HepG2 (cell line): ENCODE results near the gene ZNF30. TPM values are rescaled to one million over a fixed set of nuclear protein-coding genes. Genes with fewer than 3 reads are reported as not detected.

Experiments used
- ARID2 ChIP-seq: sonication (generic); formaldehyde crosslinking; IDR thresholded peaks from 2 replicates; pipeline ENCODE4 v1.8.1; 2022; ENCODE audit warnings: mild to moderate bottlenecking, missing genetic modification reagents, borderline replicate concordance
- ARNTL ChIP-seq: sonication (generic); formaldehyde crosslinking; IDR thresholded peaks from 2 replicates; pipeline ENCODE4 v1.4.0; 2020; ENCODE audit warnings: mild to moderate bottlenecking, missing genetic modification reagents
- ATAD3A ChIP-seq: sonication (generic); formaldehyde crosslinking; IDR thresholded peaks from 2 replicates; pipeline ENCODE4 v1.4.0; 2020; ENCODE audit warnings: missing genetic modification reagents
- GFI1 ChIP-seq: sonication (generic); formaldehyde crosslinking; IDR thresholded peaks from 2 replicates; pipeline ENCODE4 v1.5.0; 2020; ENCODE audit warnings: missing genetic modification reagents, mild to moderate bottlenecking, borderline replicate concordance
- IRX3 ChIP-seq: sonication (generic); formaldehyde crosslinking; IDR thresholded peaks from 2 replicates; pipeline ENCODE4 v1.8.1; 2023; ENCODE audit warnings: mild to moderate bottlenecking, low read depth, missing genetic modification reagents, borderline replicate concordance
- KLF6 ChIP-seq: IDR thresholded peaks from 2 replicates; pipeline ENCODE4 v1.8.0; 2016; ENCODE audit warnings: missing biosample characterization, missing genetic modification reagents
- MIER2 ChIP-seq: IDR thresholded peaks from 2 replicates; pipeline ENCODE4 v1.6.1; 2016; ENCODE audit warnings: missing biosample characterization, missing genetic modification reagents
- MLLT10 ChIP-seq: sonication (generic); formaldehyde crosslinking; IDR thresholded peaks from 2 replicates; pipeline ENCODE4 v1.4.0; 2020; ENCODE audit warnings: missing genetic modification reagents
- NR0B2 ChIP-seq: sonication (generic); formaldehyde crosslinking; IDR thresholded peaks from 2 replicates; pipeline ENCODE4 v1.4.0; 2020; ENCODE audit warnings: mild to moderate bottlenecking, missing genetic modification reagents
- PRDM4 ChIP-seq: sonication (generic); formaldehyde crosslinking; IDR thresholded peaks from 2 replicates; pipeline ENCODE4 v1.9.0; 2021; ENCODE audit warnings: missing genetic modification reagents, borderline replicate concordance
- PTBP1 ChIP-seq: fragments of 200-400 bp; formaldehyde crosslinking; IDR thresholded peaks from 2 replicates; pipeline ENCODE4 v1.6.1; 2018; ENCODE audit warnings: low read length, low read depth; ENCODE audit not compliant: poor library complexity, severe bottlenecking
- RBM22 ChIP-seq: fragments of 200-400 bp; formaldehyde crosslinking; optimal IDR thresholded peaks from 2 replicates; pipeline ENCODE3; 2017; ENCODE audit warnings: mild to moderate bottlenecking, low read length, moderate library complexity
- SCMH1 ChIP-seq: sonication (generic); formaldehyde crosslinking; IDR thresholded peaks from 2 replicates; pipeline ENCODE4 v1.9.0; 2021; ENCODE audit warnings: missing genetic modification reagents, mild to moderate bottlenecking, borderline replicate concordance
- WIZ ChIP-seq: sonication (generic); formaldehyde crosslinking; IDR thresholded peaks from 2 replicates; pipeline ENCODE4 v1.5.1; 2020; ENCODE audit warnings: mild to moderate bottlenecking, missing genetic modification reagents
- ZFP36 ChIP-seq: fragments of 150-350 bp; IDR thresholded peaks from 2 replicates; pipeline ENCODE4 v1.6.1; 2018; ENCODE audit warnings: borderline replicate concordance, low read length, low read depth; ENCODE audit not compliant: partially characterized antibody
- ZNF224 ChIP-seq: sonication (generic); formaldehyde crosslinking; IDR thresholded peaks from 2 replicates; pipeline ENCODE4 v1.5.0; 2020; ENCODE audit warnings: mild to moderate bottlenecking, missing genetic modification reagents
- ZNF329 ChIP-seq: sonication (generic); formaldehyde crosslinking; IDR thresholded peaks from 2 replicates; pipeline ENCODE4 v1.9.0; 2021; ENCODE audit warnings: low read depth, mild to moderate bottlenecking, missing genetic modification reagents
- polyA plus RNA-seq, 8 experiments: library from polyadenylated mRNA; depleted of rRNA in 3 of 8; stranded (reverse) in 7 of 8; unstranded in 1 of 8; fragments of >200 nt; fragmentation: Illumina TruSeq in 4 of 8; extraction: Trizol in 4 of 8; gene quantifications; 2 replicates each; pipeline versions ENCODE4 v1.2.1 to v1.2.3, GENCODE V29; 2011 to 2016; ENCODE audit warnings: low read depth in 4 of 8, missing spikeins in 1 of 8, mixed read lengths in 1 of 8; ENCODE audit not compliant: insufficient read depth in 1 of 8
- total RNA-seq, 5 experiments: library from RNA; depleted of rRNA; stranded (reverse); fragments of >200 nt; fragmentation: Illumina TruSeq; extraction: Trizol; gene quantifications; 2 replicates each; pipeline ENCODE4 v1.2.3, GENCODE V29; 2016; ENCODE audit warnings: low read depth in 1 of 5
- TF ChIP-seq, protein P1 (sequence below): IDR thresholded peaks from 2 replicates; pipeline ENCODE4 v1.6.1; 2016; ENCODE audit warnings: control low read depth
- TF ChIP-seq, protein P2 (sequence below): sonication (generic); formaldehyde crosslinking; IDR thresholded peaks from 2 replicates; pipeline ENCODE4 v1.8.0; 2023; ENCODE audit warnings: mild to moderate bottlenecking, missing genetic modification reagents
- TF ChIP-seq, protein P3 (sequence below): sonication (generic); formaldehyde crosslinking; IDR thresholded peaks from 2 replicates; pipeline ENCODE4 v1.9.0; 2022; ENCODE audit warnings: low read depth, missing genetic modification reagents
- TF ChIP-seq, protein P4 (sequence below): IDR thresholded peaks from 2 replicates; pipeline ENCODE4 v1.6.1; 2016; ENCODE audit warnings: mild to moderate bottlenecking

ZNF30 gene
- total and polyA plus RNA-seq, 2 of the 13 experiments (the other 11 are each of a cell fraction or from before 2014, with no cell fraction given): 2.3 to 4.4 TPM

DNA sequence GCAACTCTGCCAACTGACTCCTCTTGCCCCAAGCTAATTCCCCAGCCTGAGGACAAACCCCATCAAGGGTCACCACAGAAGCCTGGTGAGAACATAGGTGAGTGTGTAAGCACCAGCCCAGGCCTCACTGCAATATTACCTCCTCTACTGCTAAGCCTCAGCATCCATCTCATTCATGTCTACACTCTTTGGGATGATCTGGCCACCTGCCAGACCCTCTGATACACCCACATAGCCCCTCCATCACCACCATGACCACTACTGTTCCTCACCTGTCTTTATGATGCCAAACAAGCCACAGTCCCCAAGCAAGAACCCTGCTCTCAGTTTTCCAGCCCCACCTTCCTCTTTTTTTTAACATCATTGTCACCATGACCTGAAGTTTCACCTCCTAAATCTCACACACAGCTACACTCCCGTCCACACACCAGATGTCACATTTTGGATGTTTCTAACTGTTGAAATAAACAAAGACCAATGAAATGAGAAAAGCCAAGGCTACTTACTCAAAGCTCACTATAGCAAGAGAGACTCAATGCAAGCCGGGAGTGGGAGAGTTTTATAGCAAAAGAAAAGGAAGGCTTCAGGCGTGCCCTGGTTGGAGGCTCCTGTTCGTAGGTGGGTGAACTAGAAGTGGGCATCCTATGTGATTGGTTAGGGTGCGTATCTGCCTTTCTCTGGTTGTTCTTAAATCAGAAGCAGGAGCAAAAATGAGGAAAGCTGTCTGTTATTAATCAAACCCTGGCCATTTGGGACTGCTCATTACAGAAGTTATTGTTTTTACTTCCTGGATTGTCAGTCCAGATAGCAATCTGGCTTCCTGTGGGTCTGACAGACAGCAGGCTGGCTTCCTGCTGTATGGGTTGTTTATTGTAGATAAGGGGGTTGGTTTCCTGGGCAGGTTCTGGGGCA lies 35.3 kb downstream of the ZNF30 start (continued):
- TF ChIP-seq, protein P1, sequence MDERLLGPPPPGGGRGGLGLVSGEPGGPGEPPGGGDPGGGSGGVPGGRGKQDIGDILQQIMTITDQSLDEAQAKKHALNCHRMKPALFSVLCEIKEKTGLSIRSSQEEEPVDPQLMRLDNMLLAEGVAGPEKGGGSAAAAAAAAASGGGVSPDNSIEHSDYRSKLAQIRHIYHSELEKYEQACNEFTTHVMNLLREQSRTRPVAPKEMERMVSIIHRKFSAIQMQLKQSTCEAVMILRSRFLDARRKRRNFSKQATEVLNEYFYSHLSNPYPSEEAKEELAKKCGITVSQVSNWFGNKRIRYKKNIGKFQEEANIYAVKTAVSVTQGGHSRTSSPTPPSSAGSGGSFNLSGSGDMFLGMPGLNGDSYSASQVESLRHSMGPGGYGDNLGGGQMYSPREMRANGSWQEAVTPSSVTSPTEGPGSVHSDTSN: peak; percentile 48; the same call in 1 of the 2 replicates
- no peak for TF ChIP-seq ATAD3A (CRISPR knock-in tag)
- no peak for TF ChIP-seq ARID2 (CRISPR knock-in tag)
- TF ChIP-seq ZNF224 (CRISPR knock-in tag): no peak
- no peak for TF ChIP-seq SCMH1 (CRISPR knock-in tag)
- no peak for TF ChIP-seq ZFP36
- TF ChIP-seq IRX3 (CRISPR knock-in tag): no peak
- TF ChIP-seq PRDM4: no peak
- no peak for TF ChIP-seq GFI1 (CRISPR knock-in tag)
- TF ChIP-seq ZNF329 (CRISPR knock-in tag): no peak
- TF ChIP-seq, protein P2, sequence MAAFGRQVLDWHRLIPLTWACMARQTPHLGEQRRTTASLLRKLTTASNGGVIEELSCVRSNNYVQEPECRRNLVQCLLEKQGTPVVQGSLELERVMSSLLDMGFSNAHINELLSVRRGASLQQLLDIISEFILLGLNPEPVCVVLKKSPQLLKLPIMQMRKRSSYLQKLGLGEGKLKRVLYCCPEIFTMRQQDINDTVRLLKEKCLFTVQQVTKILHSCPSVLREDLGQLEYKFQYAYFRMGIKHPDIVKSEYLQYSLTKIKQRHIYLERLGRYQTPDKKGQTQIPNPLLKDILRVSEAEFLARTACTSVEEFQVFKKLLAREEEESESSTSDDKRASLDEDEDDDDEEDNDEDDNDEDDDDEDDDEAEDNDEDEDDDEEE (CRISPR knock-in tag): no peak
- TF ChIP-seq RBM22: no peak
- no peak for TF ChIP-seq MIER2 (CRISPR knock-in tag)
- no peak for TF ChIP-seq PTBP1
- no peak for TF ChIP-seq MLLT10 (CRISPR knock-in tag)
- TF ChIP-seq, protein P3, sequence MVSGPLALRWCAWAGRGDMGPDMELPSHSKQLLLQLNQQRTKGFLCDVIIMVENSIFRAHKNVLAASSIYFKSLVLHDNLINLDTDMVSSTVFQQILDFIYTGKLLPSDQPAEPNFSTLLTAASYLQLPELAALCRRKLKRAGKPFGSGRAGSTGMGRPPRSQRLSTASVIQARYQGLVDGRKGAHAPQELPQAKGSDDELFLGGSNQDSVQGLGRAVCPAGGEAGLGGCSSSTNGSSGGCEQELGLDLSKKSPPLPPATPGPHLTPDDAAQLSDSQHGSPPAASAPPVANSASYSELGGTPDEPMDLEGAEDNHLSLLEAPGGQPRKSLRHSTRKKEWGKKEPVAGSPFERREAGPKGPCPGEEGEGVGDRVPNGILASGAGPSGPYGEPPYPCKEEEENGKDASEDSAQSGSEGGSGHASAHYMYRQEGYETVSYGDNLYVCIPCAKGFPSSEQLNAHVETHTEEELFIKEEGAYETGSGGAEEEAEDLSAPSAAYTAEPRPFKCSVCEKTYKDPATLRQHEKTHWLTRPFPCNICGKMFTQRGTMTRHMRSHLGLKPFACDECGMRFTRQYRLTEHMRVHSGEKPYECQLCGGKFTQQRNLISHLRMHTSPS (CRISPR knock-in tag): no peak
- TF ChIP-seq NR0B2 (CRISPR knock-in tag): no peak
- no peak for TF ChIP-seq WIZ
- TF ChIP-seq ARNTL (CRISPR knock-in tag): 0 out of 2 replicates have a peak, but pooled peaks have one; percentile 63
- TF ChIP-seq KLF6 (CRISPR knock-in tag): no peak
- TF ChIP-seq, protein P4, sequence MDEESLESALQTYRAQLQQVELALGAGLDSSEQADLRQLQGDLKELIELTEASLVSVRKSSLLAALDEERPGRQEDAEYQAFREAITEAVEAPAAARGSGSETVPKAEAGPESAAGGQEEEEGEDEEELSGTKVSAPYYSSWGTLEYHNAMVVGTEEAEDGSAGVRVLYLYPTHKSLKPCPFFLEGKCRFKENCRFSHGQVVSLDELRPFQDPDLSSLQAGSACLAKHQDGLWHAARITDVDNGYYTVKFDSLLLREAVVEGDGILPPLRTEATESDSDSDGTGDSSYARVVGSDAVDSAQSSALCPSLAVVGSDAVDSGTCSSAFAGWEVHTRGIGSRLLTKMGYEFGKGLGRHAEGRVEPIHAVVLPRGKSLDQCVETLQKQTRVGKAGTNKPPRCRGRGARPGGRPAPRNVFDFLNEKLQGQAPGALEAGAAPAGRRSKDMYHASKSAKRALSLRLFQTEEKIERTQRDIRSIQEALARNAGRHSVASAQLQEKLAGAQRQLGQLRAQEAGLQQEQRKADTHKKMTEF: no peak
